ENCODE data around the gene ZNF492. TPM values are rescaled to one million over a fixed set of nuclear protein-coding genes. Genes with fewer than 3 reads are reported as not detected.
"Not testable (repeated sequence)": the region's sequence is repeated elsewhere in the genome, so short reads cannot be mapped to it uniquely, and the experiment has no call there.

The ZNF492 gene
- polyA plus RNA-seq, 3 donors: 0.01 to 0.22 (median 0.06) TPM

DNA sequence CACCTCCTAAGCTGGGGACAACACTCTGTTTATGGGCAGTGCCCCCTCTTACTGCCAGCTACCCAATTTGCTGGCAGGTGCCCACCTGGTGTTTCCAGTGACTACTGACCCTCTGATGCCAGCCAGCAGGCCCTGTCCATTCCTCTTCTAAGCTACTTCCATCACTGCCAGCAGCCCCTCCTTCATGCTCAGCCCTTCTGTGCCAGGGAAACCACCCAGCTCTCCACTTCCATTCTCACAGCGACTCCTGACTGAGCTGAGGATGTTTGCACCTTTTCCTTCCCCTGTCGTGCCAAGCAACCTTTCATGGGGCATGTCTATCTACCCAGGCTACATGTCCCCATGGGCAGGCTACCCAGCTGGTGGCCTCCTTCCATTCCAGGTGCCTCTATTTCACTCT, 24.0 kb upstream of the ZNF492 start:
- WGBS, 3 donors: 58 to 69% (median 58%) methylated on average over 2 of the region's 2 CpGs
- no peak overlapping the region for H3K27ac ChIP-seq (ENCODE audit: low read depth, low read length)

DNA sequence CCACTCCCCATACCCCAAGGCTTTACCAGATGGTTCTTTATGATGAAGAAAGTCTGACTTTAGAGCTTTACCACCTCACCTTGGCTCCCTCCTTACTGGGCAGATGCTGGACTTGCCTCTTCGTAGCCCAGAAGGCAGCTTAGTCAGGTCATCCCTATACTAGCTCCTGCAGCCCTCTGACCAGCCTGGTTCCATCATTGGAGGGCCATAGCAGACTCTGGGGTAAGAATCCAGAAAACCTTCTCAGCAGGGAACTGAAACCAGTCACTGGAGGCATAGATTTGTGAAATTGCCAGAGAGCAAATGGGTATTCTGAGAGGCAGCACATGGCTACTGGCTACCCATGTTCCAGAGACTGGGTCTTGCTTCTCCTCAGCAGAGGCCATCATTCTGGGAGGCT, 21.8 kb upstream of the ZNF492 start:
- WGBS, 3 donors: 47 to 68% (median 53%) methylated on average over 1 of the region's 1 CpG

DNA sequence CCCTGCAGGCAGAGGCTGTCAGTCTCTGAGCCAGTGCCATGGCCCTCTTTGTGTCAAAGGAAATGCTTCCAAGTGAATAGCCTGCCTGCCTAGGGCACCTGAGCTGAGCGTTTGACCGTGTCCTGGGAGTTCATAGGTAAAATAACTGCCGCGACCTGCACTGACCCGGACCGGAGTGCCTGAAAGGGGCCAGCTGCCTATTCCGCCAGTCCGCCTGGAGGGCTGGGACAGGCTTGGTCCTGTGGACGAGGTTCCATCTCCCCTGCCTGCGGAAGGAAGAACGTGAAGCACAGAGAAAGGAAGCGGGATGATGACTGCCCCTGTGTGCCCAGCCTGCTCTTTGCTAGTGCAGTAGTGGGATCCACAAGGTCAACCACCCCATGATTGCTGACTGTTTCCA, 17.5 kb upstream of the ZNF492 start:
- WGBS, 3 donors: 88 to 96% (median 90%) methylated on average over 12 of the region's 12 CpGs
- no peak overlapping the region for H3K27ac ChIP-seq (ENCODE audit: low read depth, low read length)

More for the DNA sequence above, 21.8 kb upstream of the ZNF492 start:
- no peak overlapping the region for H3K27ac ChIP-seq (ENCODE audit: low read depth, low read length)

DNA sequence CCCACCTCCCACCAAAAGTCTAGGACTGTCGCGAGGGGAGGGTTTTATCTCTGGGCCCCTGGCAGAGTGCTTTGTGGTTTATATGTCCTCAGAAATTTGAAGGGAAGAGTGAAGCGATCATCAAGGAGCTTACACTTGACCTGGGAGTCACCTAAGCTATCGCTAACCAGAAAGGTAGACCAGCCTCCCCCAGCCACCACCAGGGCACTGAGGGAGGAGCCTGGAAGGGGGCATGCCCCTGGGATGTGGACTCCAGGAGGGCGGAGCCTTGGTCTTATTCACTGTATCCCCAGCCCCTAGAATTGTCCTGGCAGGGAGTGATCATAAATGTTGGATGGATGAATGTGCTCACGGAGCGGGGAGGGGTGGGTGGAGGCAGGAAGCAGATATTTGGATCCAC, 16.9 kb upstream of the ZNF492 start:
- WGBS, 3 donors: 85 to 92% (median 87%) methylated on average over 7 of the region's 7 CpGs

DNA sequence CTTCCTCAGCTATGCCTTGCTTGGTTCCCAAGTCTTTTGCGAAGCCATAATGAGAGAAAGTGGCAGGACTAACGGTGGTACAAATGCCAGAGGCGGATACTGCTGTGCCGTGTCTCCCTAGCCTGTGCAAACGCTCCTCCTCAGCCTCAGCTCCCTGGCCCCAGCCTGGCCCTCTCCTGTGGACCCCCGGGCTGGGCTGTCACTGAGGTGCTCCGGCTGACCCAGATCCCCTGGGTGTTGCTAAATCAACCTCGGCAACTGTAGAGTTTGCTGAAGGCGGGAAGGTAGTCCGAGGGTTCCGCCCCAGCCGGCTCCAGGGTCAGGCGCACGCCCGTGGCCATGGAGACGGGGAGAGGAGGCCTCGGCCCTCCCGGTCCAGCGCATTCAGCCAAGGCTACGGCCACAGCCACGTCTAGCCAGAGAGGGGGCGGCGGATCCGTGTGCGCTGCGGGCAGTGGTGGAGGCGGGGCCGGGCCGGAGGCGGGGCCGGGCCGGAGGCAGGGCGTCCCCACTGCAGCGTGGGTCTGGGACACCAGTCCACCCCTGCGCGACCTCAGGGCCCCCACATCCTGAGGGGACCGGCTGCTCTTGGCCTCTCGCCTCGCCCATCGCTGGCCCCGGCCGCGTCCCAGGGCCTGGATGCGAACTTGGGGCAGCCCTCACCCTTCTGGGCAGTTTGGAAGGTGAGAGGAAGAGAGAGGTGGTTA, 16.4 kb upstream of the ZNF492 start:
- H3K27ac ChIP-seq (ENCODE audit: low read depth, low read length): no peak overlapping the region
- 18 to 31% (median 25%) methylated on average over 42 to 44 of the region's 44 CpGs for WGBS, 3 donors

More for the DNA sequence above, 16.9 kb upstream of the ZNF492 start:
- not testable (repeated sequence) for H3K27ac ChIP-seq (ENCODE audit: low read depth, low read length)

DNA sequence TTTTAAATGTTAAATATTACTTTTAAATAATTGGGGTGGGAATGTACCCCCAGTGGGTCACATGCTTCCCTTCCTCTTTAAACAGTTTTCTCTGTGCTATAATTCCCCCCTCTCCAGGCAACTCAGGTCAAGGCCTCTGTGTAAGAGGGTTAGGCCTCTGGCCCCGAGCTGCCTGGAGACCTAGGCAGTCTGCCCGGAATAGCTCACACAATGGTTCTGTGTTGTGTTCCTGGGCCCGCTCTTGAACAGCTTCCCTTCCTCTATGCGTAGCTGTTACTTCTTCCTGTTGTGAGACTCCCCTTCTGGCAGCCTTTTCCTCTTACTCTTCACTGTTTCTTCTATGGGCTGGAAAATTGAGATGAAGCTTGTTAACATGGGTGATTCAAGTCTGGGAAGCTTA, 14.8 kb upstream of the ZNF492 start:
- no peak overlapping the region for H3K27ac ChIP-seq (ENCODE audit: low read depth, low read length)
- WGBS, 3 donors: 31 to 55% (median 38%) methylated on average over 4 of the region's 4 CpGs

DNA sequence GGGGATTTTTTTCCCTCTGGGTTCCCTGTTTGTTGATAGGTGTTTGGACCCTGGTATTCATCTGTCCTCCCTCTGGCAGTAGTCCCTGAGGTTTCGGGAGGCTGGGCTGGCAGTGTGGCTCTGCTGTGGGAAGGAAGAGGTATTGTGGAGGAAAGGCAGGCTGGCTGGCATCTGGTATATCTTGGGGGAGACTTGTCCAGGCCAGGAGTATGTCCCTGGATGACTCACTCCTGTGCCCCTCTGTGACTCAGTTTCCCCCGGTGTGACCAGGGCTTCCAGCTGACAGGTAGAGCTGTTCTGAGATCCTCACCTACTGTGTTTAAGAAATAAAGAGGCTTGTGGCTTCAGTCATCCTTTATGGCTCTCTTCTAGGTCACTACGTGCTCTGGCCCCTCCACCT, 14.2 kb upstream of the ZNF492 start:
- 84 to 90% (median 86%) methylated on average over 3 of the region's 3 CpGs for WGBS, 3 donors
- H3K27ac ChIP-seq (ENCODE audit: low read depth, low read length): no peak overlapping the region

DNA sequence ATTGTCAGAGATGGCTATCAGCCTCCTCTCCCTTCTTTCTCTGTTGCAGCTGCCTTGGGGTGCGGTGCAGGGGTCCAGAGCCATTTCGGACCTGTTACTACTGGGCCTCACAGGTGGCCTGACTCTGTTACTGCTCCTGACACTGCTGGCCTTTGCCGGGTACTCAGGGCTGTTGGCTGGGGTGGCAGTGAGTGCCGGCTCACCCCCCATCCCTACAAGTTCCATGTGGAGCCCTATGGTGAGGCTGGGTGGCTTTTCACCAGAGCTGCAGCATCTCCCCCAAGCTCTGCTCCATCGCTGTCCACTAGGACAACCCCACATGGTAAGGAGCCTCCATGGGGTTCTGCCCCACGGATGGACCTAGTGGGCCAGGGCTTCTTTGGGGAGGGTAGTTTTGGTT, 13.7 kb upstream of the ZNF492 start:
- no peak overlapping the region for H3K27ac ChIP-seq (ENCODE audit: low read depth, low read length)
- WGBS, 3 donors: 87 to 91% (median 89%) methylated on average over 6 of the region's 6 CpGs

DNA sequence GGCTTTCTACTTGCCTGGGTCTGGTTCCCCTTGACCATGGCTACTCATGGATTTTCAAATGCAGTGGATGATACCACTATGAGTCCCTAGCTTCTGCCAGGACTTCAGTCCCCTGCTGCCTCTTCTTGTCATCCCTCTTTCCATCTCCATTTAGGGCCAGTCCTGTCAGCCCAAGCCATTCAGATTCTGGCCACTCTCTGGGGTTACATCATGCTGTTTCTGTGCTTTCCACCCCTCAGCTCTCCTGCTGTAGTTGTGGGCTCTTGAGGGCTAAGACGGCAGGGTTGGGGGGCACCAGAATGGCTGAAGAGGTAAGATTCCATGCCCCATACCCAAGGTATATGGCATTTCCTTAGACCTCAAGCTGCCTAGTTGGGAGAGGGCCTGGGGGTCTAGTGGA, 13.2 kb upstream of the ZNF492 start:
- H3K27ac ChIP-seq (ENCODE audit: low read depth, low read length): no peak overlapping the region
- 60 to 87% (median 81%) methylated on average over 1 of the region's 1 CpG for WGBS, 3 donors

DNA sequence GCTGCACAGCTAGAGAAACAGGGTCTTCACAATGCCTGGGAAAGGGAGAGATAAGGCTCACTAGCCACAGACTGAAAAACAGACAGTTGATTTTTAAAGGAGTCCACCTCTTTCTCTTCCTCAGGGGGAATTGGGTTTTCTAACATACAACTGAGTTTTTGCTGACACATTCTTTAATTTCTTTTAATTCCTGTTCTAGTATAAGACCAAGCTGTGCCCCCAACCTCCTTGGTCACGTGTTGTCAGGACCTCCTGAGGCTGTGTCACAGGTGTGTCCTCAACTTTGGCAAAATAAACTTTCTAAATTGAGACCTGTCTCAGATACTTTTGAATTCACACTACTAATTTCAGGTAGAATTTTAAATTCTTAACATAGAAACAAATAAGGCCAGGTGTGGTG, 12.1 kb upstream of the ZNF492 start:
- H3K27ac ChIP-seq (ENCODE audit: low read depth, low read length): no peak overlapping the region
- 48 to 77% (median 73%) methylated on average over 1 of the region's 1 CpG for WGBS, 3 donors

DNA sequence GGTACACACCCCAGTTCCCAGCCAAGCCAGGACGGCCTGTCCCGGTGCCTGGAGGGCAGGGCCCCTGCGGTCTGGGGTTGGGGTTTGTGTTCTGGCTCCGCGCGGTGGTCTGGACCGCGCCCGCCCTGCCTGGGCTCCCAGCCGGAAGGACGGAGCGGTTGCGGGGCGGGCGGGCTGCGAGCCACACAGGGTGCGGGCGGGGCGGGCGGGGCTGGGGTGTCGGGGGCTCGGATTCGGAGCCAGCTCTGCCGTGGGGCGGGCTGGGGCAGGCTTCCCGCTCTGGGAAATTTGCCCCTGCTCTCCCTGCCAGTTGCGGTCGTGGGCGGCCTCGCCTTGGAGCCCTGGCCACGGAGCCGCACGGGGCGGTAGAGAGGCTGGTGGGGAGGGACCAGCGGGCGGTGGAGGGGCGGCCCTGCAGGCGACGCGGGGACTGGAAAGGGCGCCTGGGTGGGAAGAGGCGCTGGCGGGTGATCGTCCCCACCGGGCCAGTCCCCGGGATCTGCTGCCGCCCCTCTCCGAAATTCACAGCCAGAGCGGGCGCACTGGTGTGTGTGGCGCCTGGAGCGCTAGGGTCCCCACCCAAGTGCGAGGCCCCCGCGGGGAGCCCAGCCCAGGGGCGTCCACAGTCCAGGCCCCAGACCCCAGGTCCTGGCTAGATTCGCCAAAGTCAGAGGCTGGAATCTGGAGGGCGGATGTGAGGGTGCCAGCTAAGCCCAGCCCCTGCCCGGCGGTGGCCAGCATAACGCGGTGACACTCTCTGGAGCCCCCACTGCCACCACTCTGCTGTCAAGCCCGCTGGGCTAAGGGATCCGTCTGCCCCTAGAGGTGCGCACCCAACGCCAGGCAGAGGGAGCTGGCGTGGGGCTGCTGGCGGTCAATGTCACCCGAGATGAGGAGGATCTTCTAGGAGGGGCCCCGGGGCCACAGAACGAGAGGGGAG, 11.0 kb upstream of the ZNF492 start:
- 6 to 9% (median 7%) methylated on average over 57 to 71 of the region's 71 CpGs for WGBS, 3 donors
- no peak overlapping the region for H3K27ac ChIP-seq (ENCODE audit: low read depth, low read length)

DNA sequence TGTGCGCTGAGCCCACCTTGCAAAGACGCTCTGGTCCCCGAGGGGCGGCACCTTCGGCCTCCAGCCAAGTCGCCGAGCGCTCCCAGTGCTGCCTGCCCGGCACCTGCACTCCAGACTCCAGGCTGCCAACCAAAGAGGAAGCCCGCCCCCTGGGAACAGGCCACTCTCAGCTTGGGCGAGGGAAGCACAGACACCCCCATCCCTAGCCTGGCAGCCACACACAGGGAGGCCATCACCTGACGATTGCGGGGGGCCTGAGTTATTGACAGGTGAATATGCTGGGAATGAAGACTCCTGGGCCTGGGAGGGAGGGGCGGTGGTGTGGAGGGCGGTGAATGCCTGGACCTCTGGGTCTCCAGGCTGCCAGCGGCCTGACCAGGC, 10.3 kb upstream of the ZNF492 start:
- no peak overlapping the region for H3K27ac ChIP-seq (ENCODE audit: low read depth, low read length)
- 39 to 55% (median 52%) methylated on average over 16 of the region's 16 CpGs for WGBS, 3 donors

DNA sequence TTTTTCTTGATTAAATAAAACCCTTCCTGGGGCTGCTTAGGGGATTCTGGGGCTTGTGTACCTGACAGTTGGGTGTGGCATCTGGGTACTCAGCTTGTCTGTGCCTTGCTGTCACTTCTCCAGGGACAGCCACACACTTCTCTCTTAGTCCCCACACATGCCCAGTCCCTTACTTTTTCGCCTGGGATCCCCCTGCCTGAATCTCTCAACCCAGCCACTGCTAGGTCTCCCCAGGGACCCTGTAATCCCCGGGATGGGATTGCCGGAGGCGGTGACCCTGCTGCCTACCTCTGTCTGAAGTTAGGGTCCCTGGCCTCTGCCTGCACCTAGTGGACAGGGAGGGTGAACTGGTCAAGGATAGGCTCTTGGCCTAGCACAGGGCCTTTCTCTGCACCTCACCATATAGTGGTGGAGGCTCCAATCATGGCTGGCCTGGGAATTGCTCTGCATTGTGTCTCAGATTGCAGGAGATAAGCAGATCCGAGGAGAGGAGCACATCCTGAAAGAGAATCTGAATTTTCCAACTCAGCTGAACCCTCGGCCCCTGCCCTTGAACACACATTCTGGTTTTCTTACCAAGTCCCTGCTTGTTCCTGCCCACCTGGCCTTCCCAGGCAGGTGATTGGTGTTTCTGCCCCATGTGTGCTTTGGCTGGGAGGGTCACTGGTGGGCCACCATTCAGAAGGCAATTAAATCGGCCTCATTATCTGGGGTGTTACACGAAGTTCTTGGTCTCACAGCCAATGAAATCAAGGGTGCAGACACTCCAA, 8.7 kb upstream of the ZNF492 start:
- H3K27ac ChIP-seq (ENCODE audit: low read depth, low read length): no peak overlapping the region
- WGBS, 3 donors: 49 to 70% (median 68%) methylated on average over 8 of the region's 8 CpGs

DNA sequence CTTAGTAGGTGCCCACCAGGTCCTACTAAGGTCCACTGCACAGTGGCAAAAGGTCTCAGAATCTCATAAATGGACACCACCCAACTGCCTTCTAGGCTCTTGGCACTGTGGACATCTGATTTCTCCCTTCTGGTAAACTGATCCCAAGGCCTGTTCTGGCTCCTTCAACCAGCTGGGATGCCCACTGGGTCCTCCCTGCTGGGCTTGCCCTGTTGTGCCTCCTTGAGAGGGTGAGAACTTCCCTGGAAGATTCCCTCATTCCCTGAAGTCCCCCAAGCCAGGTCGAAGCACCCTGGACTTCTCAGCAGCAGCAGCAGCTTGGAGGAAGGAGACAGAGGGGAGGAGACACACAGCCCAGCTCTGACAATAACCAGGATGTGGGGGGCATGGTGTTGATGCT, 6.6 kb upstream of the ZNF492 start:
- WGBS, 3 donors: 71 to 85% (median 84%) methylated on average over 1 of the region's 1 CpG

DNA sequence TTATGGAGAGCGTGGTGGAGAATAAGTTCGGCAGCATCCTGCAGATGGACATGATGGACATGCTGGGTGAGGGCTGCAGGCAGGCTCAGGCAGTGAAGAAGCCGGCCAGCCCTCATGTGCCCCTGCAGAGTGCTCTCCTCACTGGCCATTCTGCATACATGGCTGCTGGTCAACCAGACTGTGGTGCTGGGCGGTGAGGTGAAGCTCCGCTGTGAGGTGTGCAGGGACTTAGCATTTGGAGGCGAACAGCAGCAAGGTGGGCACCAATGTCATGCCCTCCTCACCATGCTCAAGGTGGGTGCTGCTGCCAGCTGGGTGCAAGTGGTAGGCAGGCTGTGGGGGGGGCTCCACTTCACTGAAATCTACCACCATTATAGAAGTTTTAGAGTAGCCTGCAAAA, 5.7 kb upstream of the ZNF492 start:
- no peak overlapping the region for H3K27ac ChIP-seq (ENCODE audit: low read depth, low read length)
- WGBS, 3 donors: 88 to 94% (median 90%) methylated on average over 6 of the region's 6 CpGs

More for the DNA sequence above, 6.6 kb upstream of the ZNF492 start:
- H3K27ac ChIP-seq (ENCODE audit: low read depth, low read length): no peak overlapping the region

DNA sequence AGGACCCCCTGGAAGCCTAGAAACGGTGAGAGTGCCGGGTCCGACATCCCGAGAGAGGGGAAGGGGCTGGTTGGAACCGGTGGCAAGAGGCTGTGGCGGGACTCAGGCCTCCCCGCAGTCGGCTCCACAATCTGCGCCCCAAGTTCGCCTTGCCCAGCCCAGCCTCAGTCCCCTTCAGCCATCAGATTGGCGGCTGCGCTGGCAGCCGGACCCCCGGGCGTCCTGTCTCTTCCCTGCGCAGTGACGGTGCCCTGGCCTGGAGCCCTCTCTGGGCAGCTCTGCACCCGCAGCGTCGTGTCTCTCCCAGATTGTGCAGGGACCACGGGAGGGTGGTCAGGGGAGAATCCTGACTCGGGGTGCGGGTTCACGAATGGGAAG, 315 bp downstream of the ZNF492 start:
- WGBS, 3 donors: 0 to 2% (median 1%) methylated on average over 21 to 24 of the region's 24 CpGs

DNA sequence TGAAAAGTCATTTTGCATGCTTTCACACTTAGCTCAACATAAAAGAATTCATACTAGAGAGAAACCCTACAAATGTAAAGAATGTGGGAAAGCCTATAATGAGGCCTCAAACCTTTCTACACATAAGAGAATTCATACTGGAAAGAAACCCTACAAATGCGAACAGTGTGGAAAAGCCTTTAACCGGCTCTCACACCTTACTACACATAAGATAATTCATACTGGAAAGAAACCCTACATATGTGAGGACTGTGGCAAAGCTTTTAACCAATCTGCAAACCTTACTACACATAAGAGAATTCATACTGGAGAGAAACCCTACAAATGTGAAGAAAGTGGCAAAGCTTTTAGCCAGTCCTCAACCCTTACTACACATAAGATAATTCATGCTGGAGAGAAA, 51.4 kb downstream of the ZNF492 start:
- 73 to 91% (median 86%) methylated on average over 2 of the region's 2 CpGs for WGBS, 3 donors

More for the DNA sequence above, 315 bp downstream of the ZNF492 start:
- no peak overlapping the region for H3K27ac ChIP-seq (ENCODE audit: low read depth, low read length)

DNA sequence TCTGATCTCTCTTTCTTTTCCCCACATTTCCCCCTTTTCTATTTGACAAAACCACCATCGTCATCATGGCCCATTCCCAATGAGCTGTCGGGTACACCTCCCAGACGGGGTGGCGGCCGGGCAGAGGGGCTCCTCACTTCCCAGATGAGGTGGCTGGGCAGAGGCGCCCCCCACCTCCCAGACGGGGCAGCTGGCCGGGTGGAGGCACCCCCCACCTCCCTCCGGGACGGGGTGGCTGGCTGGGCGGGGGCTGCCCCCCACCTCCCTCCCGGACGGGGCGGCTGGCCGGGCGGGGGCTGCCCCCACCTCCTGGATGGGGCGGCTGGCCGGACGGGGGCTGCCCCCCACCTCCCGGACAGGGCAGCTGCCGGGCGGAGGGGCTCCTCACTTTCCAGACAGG, 68.5 kb downstream of the ZNF492 start:
- WGBS, 3 donors: 86 to 92% (median 91%) methylated on average over 14 to 22 of the region's 22 CpGs

More for the DNA sequence above, 51.4 kb downstream of the ZNF492 start:
- not testable (repeated sequence) for H3K27ac ChIP-seq (ENCODE audit: low read depth, low read length)

DNA sequence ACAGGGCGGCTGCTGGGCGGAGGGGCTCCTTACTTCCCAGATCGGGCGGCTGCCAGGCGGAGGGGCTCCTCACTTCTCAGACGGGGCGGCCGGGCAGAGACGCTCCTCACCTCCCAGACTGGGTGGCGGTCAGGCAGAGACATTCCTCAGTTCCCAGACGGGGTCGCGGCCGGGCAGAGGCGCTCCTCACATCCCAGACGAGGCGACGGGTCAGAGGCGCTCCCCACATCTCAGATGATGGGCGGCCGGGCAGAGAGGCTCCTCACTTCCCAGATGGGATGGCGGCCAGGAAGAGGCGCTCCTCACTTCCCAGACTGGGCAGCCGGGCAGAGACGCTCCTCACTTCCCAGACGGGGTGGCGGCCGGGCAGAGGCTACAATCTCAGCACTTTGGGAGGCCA, 69.0 kb downstream of the ZNF492 start:
- WGBS, 3 donors: 92 to 96% (median 93%) methylated on average over 26 to 28 of the region's 28 CpGs
- not testable (repeated sequence) for H3K27ac ChIP-seq (ENCODE audit: low read depth, low read length)

More for the DNA sequence above, 68.5 kb downstream of the ZNF492 start:
- not testable (repeated sequence) for H3K27ac ChIP-seq (ENCODE audit: low read depth, low read length)

All from adipose tissue (tissue), 3 donors.